Measurements from ENCODE around the gene MYG1. TPM values are rescaled to one million over a fixed set of nuclear protein-coding genes. Genes with fewer than 3 reads are reported as not detected.

The MYG1 gene
- total RNA-seq, 1 experiment from 2014 or later, result 82.5 TPM

- BruUV-seq (replicated peaks), result no TSS peak
- intact Hi-C loops (cut with micrococcal nuclease; ENCODE audit: unreplicated experiment), result no loop called here
- Histone ChIP-seq H3K4me2 (peak overlapping the region; percentile 99; the same call in 1 of the 2 replicates), H2AFZ (no peak overlapping the region), H3K27me3 (ENCODE audit: insufficient read depth, low read depth) (peaks cover 26% of the 10 kb centered on the region; the same call in 1 of the 2 replicates), H3K9me3 (ENCODE audit: insufficient read depth, low read depth) (no peaks in the 10 kb centered on the region), H3K79me2 (ENCODE audit: low read depth) (no peaks in the 10 kb centered on the region), H3K27ac (no peak overlapping the region), H3F3A (ENCODE audit: insufficient read depth, low read depth) (peaks cover 16% of the 10 kb centered on the region), H3K4me3 (peak overlapping the region; percentile 78; the same call in 1 of the 2 replicates), H3K9me2 (ENCODE audit: insufficient read depth) (no peaks in the 10 kb centered on the region), H3K36me3 (ENCODE audit: low read depth) (no peaks in the 10 kb centered on the region), H3K4me1 (replicated peaks; ENCODE audit: insufficient read depth) (no peaks in the 10 kb centered on the region), H4K20me1 (ENCODE audit: insufficient read depth) (no peaks in the 10 kb centered on the region)
- ChIA-PET POLR2A (ENCODE audit: unreplicated experiment) (interaction anchor here (0.5 to 0.6 kb wide), 2 partner anchors 35 to 981 kb away, joined by 3 to 4 read pairs; partner anchors contain the start of gene COPZ1), CTCF (interaction anchor here (0.6 to 1.6 kb wide), 10 partner anchors 8 to 288 kb away, joined by 3 to 15 read pairs (median 4); partner anchors contain the start of genes AAAS and SP7)
- TF ChIP-seq EZH2 (IDR thresholded peaks at IDR 0.05; ENCODE audit: low read depth), result no peak
- TF ChIP-seq CTCF (conservative IDR thresholded peaks at IDR 0.05), result no peak
- DNase-seq, result no peak
Measured at GRCh38 chr12:53344487-53344823, 45.0 kb downstream of the MYG1 start.

GRCh38 chr12:53344824-53345485 is 45.5 kb downstream of the MYG1 start:
- DNase-seq, result peak in 1 of 2 experiments; percentile 56
- H2AFZ ChIP-seq, result peak overlapping the region; percentile 88
- no peaks in the 10 kb centered on the region for H3K4me1 ChIP-seq (replicated peaks; ENCODE audit: insufficient read depth)
- H3K79me2 ChIP-seq (ENCODE audit: low read depth), result no peaks in the 10 kb centered on the region
- H3K9me3 ChIP-seq (ENCODE audit: insufficient read depth, low read depth), result no peaks in the 10 kb centered on the region
- H3K27me3 ChIP-seq (ENCODE audit: insufficient read depth, low read depth), result peaks cover 25% of the 10 kb centered on the region; the same call in 1 of the 2 replicates
- H3K27ac ChIP-seq, result no peak overlapping the region
- BruUV-seq (replicated peaks), result no TSS peak
- intact Hi-C loops (cut with micrococcal nuclease; ENCODE audit: unreplicated experiment), result no loop called here
- ChIA-PET CTCF (interaction anchor here (0.5 to 1.6 kb wide), 15 partner anchors 9 to 339 kb away, joined by 3 to 15 read pairs (median 4); partner anchors contain the start of genes AAAS and SP7), POLR2A (ENCODE audit: unreplicated experiment) (interaction anchor here (0.5 to 0.6 kb wide), 5 partner anchors 34 to 980 kb away, joined by 3 to 5 read pairs (median 3); partner anchors contain the start of gene COPZ1)
- H3K36me3 ChIP-seq (ENCODE audit: low read depth), result no peaks in the 10 kb centered on the region
- H3K9me2 ChIP-seq (ENCODE audit: insufficient read depth), result no peaks in the 10 kb centered on the region
- TF ChIP-seq CTCF (conservative IDR thresholded peaks at IDR 0.05), result peak; percentile 62
- no peak for TF ChIP-seq EZH2 (IDR thresholded peaks at IDR 0.05; ENCODE audit: low read depth)
- peak overlapping the region; percentile 78 for H3K4me3 ChIP-seq
- H4K20me1 ChIP-seq (ENCODE audit: insufficient read depth), result no peaks in the 10 kb centered on the region
- peaks cover 16% of the 10 kb centered on the region for H3F3A ChIP-seq (ENCODE audit: insufficient read depth, low read depth)
- H3K4me2 ChIP-seq, result peak overlapping the region; percentile 99

- intact Hi-C loops (cut with micrococcal nuclease; ENCODE audit: unreplicated experiment), result no loop called here
- no peaks in the 10 kb centered on the region for H3K4me1 ChIP-seq (replicated peaks; ENCODE audit: insufficient read depth)
- BruUV-seq (replicated peaks), result no TSS peak
- ChIA-PET POLR2A (ENCODE audit: unreplicated experiment) (interaction anchor here (0.6 kb wide), 3 partner anchors 69 to 169 kb away, joined by 3 to 5 read pairs (median 3); no protein-coding TSS in a partner anchor), CTCF (interaction anchor here (0.5 to 1.6 kb wide), 12 partner anchors 20 to 340 kb away, joined by 3 to 15 read pairs (median 4); partner anchors contain the start of gene AAAS)
- peaks cover 16% of the 10 kb centered on the region for H3F3A ChIP-seq (ENCODE audit: insufficient read depth, low read depth)
- H3K27ac ChIP-seq, result no peak overlapping the region
- H3K36me3 ChIP-seq (ENCODE audit: low read depth), result no peaks in the 10 kb centered on the region
- no peaks in the 10 kb centered on the region for H3K9me2 ChIP-seq (ENCODE audit: insufficient read depth)
- peaks cover 21% of the 10 kb centered on the region; the same call in 1 of the 2 replicates for H3K27me3 ChIP-seq (ENCODE audit: insufficient read depth, low read depth)
- peak overlapping the region; percentile 78; the same call in 1 of the 2 replicates for H3K4me3 ChIP-seq
- H3K79me2 ChIP-seq (ENCODE audit: low read depth), result no peaks in the 10 kb centered on the region
- H2AFZ ChIP-seq, result no peak overlapping the region
- no peak for DNase-seq
- peak overlapping the region; percentile 99 for H3K4me2 ChIP-seq
- no peaks in the 10 kb centered on the region for H3K9me3 ChIP-seq (ENCODE audit: insufficient read depth, low read depth)
- no peaks in the 10 kb centered on the region for H4K20me1 ChIP-seq (ENCODE audit: insufficient read depth)
- no peak for TF ChIP-seq EZH2 (IDR thresholded peaks at IDR 0.05; ENCODE audit: low read depth)
- TF ChIP-seq CTCF (conservative IDR thresholded peaks at IDR 0.05), result no peak
Measured at GRCh38 chr12:53345486-53346188, 46.1 kb downstream of the MYG1 start.
